ENCODE measurements around the gene UMODL1.

The UMODL1 gene

DNA sequence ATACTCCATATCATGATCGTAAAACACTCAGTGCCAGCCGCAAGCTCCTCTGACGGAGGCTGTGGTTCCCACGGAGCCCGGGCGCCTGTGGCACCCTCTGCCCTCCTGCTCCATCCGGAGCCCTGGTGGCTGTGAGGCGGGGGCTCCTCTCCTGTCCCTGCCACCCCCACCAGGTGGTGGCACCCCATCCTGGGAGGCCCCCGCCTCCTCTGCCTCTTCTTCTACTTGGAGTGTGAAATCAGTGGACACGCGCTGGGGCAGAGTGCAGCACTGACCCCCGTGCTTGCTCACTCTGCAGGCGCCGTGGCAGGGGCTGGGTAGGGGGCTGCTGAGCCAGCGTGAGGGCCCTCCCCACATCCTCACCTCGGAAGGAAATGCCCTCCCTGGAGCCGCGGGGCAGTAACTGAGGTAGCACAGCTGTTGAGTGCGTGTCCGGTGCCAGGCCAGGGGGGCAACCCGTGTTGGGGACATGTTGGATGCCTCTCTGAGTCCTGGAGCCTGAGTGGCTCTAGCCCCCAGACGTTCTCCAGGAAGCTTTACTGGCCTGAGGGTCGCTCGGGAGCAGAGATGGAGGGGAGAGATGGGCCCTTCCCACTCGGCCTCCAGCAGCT, 89.1 kb downstream of the UMODL1 start:
- Histone ChIP-seq H3K27me3 (ENCODE audit: insufficient read depth, poor library complexity, severe bottlenecking) (no peaks in the 10 kb centered on the region), H3K27ac (replicated peaks) (no peak overlapping the region), H3K4me3 (replicated peaks; ENCODE audit: insufficient read depth, low read length) (no peak overlapping the region)
- DNase-seq (ENCODE audit: low read depth in 1 of 2, low spot score in 1 of 2), result no peak
- TF ChIP-seq POLR2AphosphoS5 (IDR thresholded peaks at IDR 0.05; ENCODE audit: low read depth) (no peak), GABPA (IDR thresholded peaks at IDR 0.05; ENCODE audit: low read depth) (no peak), SPI1 (IDR thresholded peaks at IDR 0.05; ENCODE audit: borderline replicate concordance, low read depth) (no peak)
- TF ChIP-seq, protein P1, sequence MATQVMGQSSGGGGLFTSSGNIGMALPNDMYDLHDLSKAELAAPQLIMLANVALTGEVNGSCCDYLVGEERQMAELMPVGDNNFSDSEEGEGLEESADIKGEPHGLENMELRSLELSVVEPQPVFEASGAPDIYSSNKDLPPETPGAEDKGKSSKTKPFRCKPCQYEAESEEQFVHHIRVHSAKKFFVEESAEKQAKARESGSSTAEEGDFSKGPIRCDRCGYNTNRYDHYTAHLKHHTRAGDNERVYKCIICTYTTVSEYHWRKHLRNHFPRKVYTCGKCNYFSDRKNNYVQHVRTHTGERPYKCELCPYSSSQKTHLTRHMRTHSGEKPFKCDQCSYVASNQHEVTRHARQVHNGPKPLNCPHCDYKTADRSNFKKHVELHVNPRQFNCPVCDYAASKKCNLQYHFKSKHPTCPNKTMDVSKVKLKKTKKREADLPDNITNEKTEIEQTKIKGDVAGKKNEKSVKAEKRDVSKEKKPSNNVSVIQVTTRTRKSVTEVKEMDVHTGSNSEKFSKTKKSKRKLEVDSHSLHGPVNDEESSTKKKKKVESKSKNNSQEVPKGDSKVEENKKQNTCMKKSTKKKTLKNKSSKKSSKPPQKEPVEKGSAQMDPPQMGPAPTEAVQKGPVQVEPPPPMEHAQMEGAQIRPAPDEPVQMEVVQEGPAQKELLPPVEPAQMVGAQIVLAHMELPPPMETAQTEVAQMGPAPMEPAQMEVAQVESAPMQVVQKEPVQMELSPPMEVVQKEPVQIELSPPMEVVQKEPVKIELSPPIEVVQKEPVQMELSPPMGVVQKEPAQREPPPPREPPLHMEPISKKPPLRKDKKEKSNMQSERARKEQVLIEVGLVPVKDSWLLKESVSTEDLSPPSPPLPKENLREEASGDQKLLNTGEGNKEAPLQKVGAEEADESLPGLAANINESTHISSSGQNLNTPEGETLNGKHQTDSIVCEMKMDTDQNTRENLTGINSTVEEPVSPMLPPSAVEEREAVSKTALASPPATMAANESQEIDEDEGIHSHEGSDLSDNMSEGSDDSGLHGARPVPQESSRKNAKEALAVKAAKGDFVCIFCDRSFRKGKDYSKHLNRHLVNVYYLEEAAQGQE (IDR thresholded peaks at IDR 0.05; ENCODE audit: insufficient replicate concordance, low read depth), result no peak
- TF ChIP-seq, protein P2, sequence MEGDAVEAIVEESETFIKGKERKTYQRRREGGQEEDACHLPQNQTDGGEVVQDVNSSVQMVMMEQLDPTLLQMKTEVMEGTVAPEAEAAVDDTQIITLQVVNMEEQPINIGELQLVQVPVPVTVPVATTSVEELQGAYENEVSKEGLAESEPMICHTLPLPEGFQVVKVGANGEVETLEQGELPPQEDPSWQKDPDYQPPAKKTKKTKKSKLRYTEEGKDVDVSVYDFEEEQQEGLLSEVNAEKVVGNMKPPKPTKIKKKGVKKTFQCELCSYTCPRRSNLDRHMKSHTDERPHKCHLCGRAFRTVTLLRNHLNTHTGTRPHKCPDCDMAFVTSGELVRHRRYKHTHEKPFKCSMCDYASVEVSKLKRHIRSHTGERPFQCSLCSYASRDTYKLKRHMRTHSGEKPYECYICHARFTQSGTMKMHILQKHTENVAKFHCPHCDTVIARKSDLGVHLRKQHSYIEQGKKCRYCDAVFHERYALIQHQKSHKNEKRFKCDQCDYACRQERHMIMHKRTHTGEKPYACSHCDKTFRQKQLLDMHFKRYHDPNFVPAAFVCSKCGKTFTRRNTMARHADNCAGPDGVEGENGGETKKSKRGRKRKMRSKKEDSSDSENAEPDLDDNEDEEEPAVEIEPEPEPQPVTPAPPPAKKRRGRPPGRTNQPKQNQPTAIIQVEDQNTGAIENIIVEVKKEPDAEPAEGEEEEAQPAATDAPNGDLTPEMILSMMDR (IDR thresholded peaks at IDR 0.05; ENCODE audit: insufficient read depth, low read length), result no peak

DNA sequence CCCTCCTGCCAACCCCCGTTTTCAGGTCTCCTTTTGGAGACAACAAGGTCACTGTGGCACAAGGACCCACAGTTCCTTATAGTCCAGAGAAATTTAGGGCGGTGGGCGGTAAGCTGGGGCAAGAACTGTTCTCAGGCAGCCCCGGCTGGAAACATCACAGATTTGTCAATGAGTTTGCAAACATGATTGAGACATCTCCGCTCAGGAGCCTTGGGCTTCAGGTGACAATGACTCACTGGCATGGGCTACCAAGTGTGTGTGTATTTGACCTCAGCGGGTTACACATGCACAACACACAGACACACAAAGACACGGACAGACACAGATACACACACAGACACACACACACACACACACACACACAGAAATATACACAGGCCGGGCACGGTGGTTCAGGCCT, 89.6 kb downstream of the UMODL1 start:
- TF ChIP-seq, protein P2 (IDR thresholded peaks at IDR 0.05; ENCODE audit: insufficient read depth, low read length), result no peak
- TF ChIP-seq GABPA (IDR thresholded peaks at IDR 0.05; ENCODE audit: low read depth) (no peak), SPI1 (IDR thresholded peaks at IDR 0.05; ENCODE audit: borderline replicate concordance, low read depth) (no peak), POLR2AphosphoS5 (IDR thresholded peaks at IDR 0.05; ENCODE audit: low read depth) (no peak)
- TF ChIP-seq, protein P1 (IDR thresholded peaks at IDR 0.05; ENCODE audit: insufficient replicate concordance, low read depth), result no peak
- DNase-seq (ENCODE audit: low read depth in 1 of 2, low spot score in 1 of 2), result no peak
- Histone ChIP-seq H3K4me3 (replicated peaks; ENCODE audit: insufficient read depth, low read length) (no peak overlapping the region), H3K27ac (replicated peaks) (no peak overlapping the region), H3K27me3 (ENCODE audit: insufficient read depth, poor library complexity, severe bottlenecking) (no peaks in the 10 kb centered on the region)

DNA sequence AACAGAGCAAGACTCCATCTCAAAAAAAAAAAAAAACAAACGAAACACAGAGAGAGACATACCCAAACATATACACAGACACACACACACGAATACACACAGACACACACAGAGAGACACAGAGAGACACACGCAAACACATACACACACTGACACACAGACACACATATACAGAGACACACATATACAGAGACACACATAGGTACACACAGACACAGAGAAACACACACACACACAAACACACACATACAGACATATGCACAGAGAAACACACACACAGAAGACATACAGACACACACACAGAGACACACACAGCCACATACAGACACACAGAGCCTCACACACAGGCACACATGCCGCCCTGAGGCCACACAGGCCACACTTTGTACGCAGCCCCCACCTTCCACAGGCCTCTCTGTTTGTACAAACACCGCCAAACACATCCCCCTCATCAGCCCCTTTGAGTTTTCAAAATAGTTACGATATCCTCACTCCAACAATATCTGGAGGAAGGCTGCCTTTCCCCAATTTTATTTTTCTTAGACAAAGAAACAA, 90.4 kb downstream of the UMODL1 start:
- Histone ChIP-seq H3K4me3 (replicated peaks; ENCODE audit: insufficient read depth, low read length) (no peak overlapping the region), H3K27me3 (ENCODE audit: insufficient read depth, poor library complexity, severe bottlenecking) (no peaks in the 10 kb centered on the region), H3K27ac (replicated peaks) (no peak overlapping the region)
- DNase-seq (ENCODE audit: low read depth in 1 of 2, low spot score in 1 of 2), result no peak
- TF ChIP-seq GABPA (IDR thresholded peaks at IDR 0.05; ENCODE audit: low read depth), result no peak
- TF ChIP-seq, protein P2 (IDR thresholded peaks at IDR 0.05; ENCODE audit: insufficient read depth, low read length), result no peak
- TF ChIP-seq, protein P1 (IDR thresholded peaks at IDR 0.05; ENCODE audit: insufficient replicate concordance, low read depth), result no peak
- no peak for TF ChIP-seq SPI1 (IDR thresholded peaks at IDR 0.05; ENCODE audit: borderline replicate concordance, low read depth)
- TF ChIP-seq POLR2AphosphoS5 (IDR thresholded peaks at IDR 0.05; ENCODE audit: low read depth), result no peak
